Mesothelial cell of epicardium (in vitro differentiated cells): ENCODE results near the gene NDUFB5. TPM values are rescaled to one million over a fixed set of nuclear protein-coding genes. Genes with fewer than 3 reads are reported as not detected.
A peak's percentile ranks its signal among the peaks of the same experiment; 100 is the strongest.

Experiments used
- DNase-seq, 2 experiments: peaks; one replicate each; pipeline ENCODE4 v3.0.0; 2021; ENCODE audit warnings: low spot score in 2 of 2; ENCODE audit not compliant: unreplicated experiment in 2 of 2
- H3K27ac Mint-ChIP-seq: 2 replicates; pipeline ENCODE4 v1.8.0; 2021; ENCODE audit warnings: mixed read lengths
- H3K27me3 Mint-ChIP-seq: 2 replicates; pipeline ENCODE4 v1.8.0; 2021; ENCODE audit warnings: low read depth, mixed read lengths
- H3K36me3 Mint-ChIP-seq: 2 replicates; pipeline ENCODE4 v1.8.0; 2021; ENCODE audit warnings: mixed read lengths
- H3K4me1 Mint-ChIP-seq: 2 replicates; pipeline ENCODE4 v1.8.0; 2021; ENCODE audit warnings: mixed read lengths
- H3K4me3 Mint-ChIP-seq: 2 replicates; pipeline ENCODE4 v1.8.0; 2021; ENCODE audit warnings: mild to moderate bottlenecking, moderate library complexity, mixed read lengths
- H3K9me3 Mint-ChIP-seq: 2 replicates; pipeline ENCODE4 v1.8.0; 2021; ENCODE audit warnings: mixed read lengths
- total RNA-seq: library from RNA; stranded (reverse); gene quantifications from 3 replicates; pipeline ENCODE4 v1.2.1, GENCODE V29; 2021
- TF ChIP-seq, protein P1 (sequence below): fragments of 200-600 bp; sonication (generic); IDR thresholded peaks from one replicate; pipeline ENCODE4 v1.5.0; 2021; ENCODE audit warnings: antibody characterized with exemption; ENCODE audit not compliant: unreplicated experiment

NDUFB5 gene
- total RNA-seq, 1 donor from 2014 or later, result 66.9 TPM

DNA sequence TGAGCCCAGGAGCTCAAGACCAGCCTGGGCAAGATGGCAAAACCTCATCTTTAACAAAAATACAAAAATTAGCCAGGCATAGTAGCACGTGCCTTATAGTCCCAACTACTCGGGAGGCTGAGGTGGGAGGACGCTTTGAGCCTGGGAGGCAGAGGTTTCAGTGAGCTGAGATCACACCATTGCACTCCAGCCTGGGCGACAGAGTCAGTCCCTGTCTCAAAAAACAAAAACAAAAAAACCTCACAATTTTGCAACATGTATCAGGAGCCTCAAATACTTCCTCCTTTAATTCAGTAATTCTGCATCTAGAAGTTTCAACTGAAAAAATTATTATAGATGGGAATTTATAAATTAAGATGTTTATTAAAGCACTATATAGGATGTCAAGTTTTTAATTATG, 1.3 kb upstream of the NDUFB5 start:
- Mint-ChIP-seq H3K9me3 (no peaks in the 10 kb centered on the region), H3K4me1 (peaks cover 16% of the 10 kb centered on the region), H3K36me3 (peaks cover 17% of the 10 kb centered on the region), H3K4me3 (peak overlapping the region; percentile 98), H3K27me3 (no peaks in the 10 kb centered on the region), H3K27ac (peak overlapping the region; percentile 25)
- TF ChIP-seq, protein P1, sequence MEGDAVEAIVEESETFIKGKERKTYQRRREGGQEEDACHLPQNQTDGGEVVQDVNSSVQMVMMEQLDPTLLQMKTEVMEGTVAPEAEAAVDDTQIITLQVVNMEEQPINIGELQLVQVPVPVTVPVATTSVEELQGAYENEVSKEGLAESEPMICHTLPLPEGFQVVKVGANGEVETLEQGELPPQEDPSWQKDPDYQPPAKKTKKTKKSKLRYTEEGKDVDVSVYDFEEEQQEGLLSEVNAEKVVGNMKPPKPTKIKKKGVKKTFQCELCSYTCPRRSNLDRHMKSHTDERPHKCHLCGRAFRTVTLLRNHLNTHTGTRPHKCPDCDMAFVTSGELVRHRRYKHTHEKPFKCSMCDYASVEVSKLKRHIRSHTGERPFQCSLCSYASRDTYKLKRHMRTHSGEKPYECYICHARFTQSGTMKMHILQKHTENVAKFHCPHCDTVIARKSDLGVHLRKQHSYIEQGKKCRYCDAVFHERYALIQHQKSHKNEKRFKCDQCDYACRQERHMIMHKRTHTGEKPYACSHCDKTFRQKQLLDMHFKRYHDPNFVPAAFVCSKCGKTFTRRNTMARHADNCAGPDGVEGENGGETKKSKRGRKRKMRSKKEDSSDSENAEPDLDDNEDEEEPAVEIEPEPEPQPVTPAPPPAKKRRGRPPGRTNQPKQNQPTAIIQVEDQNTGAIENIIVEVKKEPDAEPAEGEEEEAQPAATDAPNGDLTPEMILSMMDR, result no peak
- no peak for DNase-seq

DNA sequence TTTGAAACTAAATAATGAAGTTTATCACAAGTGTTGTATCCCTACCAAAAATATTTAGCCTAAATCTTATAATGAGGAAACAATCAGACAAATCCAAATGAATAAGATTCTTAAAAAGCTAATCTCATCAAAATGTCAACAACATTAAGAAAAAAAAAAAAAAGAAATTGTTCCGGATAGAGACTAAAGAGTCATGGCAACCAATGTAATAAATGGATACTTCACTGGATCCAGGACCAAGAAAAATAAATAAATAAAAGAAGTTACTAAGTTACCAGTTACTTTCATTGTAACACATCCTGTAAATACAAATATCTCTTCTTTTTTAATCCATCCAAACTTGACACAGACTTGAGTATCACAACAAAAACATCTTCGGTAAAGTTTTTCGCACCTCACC, 763 bp upstream of the NDUFB5 start:
- TF ChIP-seq, protein P1, result no peak
- Mint-ChIP-seq H3K27me3 (no peaks in the 10 kb centered on the region), H3K4me1 (peaks cover 16% of the 10 kb centered on the region), H3K4me3 (peak overlapping the region; percentile 98), H3K36me3 (peaks cover 14% of the 10 kb centered on the region), H3K27ac (peak overlapping the region; percentile 100), H3K9me3 (no peaks in the 10 kb centered on the region)
- no peak for DNase-seq

DNA sequence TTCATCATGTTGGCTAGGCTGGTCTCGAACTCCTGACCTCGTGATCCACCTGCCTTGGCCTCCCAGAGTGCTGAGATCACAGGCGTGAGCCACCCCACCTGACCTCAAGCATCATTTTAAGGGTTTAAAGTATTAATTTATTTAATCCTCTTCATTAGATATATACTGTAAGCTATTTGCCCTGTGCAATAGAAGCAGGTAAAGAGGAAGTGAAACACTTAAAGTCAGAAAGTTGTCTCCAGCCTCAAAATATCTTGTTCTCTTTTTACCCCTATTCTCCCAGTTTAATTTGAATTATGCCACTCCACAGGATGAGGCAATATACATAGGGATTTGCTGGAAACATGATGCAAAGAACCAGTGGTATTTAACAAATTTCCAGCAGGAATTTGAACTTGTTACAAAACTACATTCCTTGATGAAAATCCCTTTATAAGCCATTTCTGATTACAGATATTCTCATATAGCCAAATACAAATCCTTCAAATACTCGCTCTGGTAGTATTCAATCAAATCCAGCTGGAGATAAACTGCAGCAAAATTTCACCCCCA, 2.0 kb downstream of the NDUFB5 start:
- DNase-seq, result no peak
- peak overlapping the region; percentile 32 for H3K4me3 Mint-ChIP-seq
- no peaks in the 10 kb centered on the region for H3K27me3 Mint-ChIP-seq
- H3K4me1 Mint-ChIP-seq, result peaks cover 16% of the 10 kb centered on the region
- H3K27ac Mint-ChIP-seq, result no peak overlapping the region
- H3K36me3 Mint-ChIP-seq, result peaks cover 10% of the 10 kb centered on the region
- TF ChIP-seq, protein P1, result no peak
- H3K9me3 Mint-ChIP-seq, result no peaks in the 10 kb centered on the region

DNA sequence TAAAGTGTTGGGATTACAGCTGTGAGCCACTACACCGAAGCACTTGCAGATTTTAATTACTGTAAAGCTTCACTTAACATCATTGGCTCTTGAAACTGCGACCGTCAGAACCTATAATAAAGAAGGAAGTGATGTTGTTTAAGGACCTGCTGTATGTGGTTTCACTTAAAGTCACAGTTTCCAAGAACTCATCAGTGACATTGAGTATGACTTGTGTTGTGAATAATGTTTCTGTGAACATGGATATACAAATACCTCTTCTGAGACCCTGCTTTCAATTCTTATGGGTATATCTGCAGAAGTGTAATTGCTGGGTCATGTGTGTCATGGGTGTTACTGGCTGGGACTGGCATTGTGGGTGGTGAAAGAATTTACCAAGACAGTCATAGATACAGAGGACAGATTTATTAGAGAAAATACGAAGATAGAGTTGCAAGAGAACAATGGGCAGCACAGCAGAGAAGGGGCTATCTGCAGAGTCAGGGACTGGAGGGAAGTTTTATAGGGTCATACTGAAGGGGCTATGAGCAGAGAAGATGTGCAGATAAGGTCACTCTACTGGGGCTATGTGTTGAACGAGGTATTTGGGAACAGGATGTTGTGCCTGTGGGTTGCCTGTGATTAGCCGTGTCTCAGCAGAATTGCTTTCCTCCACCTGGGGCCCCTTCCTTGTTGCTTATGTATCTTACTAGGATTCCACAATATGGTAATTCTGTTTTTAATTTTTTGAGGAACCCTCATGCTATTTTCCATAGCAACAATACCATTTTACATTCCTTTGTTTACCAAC, 4.5 kb downstream of the NDUFB5 start:
- H3K4me1 Mint-ChIP-seq, result peaks cover 19% of the 10 kb centered on the region
- no peaks in the 10 kb centered on the region for H3K27me3 Mint-ChIP-seq
- peaks cover 10% of the 10 kb centered on the region for H3K36me3 Mint-ChIP-seq
- TF ChIP-seq, protein P1, result no peak
- no peak overlapping the region for H3K27ac Mint-ChIP-seq
- no peaks in the 10 kb centered on the region for H3K9me3 Mint-ChIP-seq
- no peak overlapping the region for H3K4me3 Mint-ChIP-seq
- no peak for DNase-seq

DNA sequence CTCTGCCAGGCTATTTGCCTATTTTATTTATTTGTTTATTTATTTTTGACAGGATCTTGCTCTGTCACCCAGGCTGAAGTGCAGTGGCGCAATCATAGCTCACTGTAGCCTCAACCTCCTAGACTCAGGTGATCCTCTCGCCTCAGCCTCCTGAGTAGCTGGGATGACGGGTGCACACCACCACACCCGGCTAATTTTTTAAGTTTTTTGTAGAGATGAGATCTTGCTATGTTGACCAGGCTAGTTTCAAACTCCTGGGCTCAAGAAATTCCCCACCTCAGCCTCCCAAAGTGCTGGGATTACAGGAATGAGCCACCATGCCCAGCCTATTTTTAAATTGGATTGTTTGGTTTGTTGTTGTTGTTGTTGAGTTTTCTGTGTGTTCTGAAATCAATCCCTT, 5.5 kb downstream of the NDUFB5 start:
- Mint-ChIP-seq H3K27ac (no peak overlapping the region), H3K9me3 (no peaks in the 10 kb centered on the region), H3K36me3 (peaks cover 10% of the 10 kb centered on the region), H3K27me3 (no peaks in the 10 kb centered on the region), H3K4me1 (peaks cover 18% of the 10 kb centered on the region), H3K4me3 (no peak overlapping the region)
- no peak for DNase-seq
- TF ChIP-seq, protein P1, result no peak
